ENCODE results near the gene ASXL1. TPM values are rescaled to one million over a fixed set of nuclear protein-coding genes. Genes with fewer than 3 reads are reported as not detected.
A peak's percentile ranks its signal among the peaks of the same experiment; 100 is the strongest.

ASXL1 gene
- total RNA-seq, 4 donors from 2014 or later: 43.5 to 79.8 (median 58.4) TPM

DNA sequence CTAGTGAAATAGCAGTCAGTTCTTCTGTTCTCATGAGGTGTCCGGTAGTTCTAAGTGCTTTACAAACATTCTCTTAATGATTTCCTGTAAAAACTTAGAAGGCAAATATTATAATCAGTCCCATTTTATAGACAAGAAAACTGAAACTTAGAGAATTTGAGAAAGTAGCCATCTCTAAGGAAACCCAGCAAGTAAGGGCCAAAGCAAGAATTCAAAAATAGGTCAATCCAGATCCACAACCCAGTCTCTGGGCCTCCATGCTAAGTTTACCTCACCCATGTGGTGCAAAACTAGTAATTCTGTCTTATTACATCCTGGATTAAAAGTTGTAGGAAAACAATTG is 27.6 kb upstream of the ASXL1 start:
- H3K9me3 ChIP-seq: no peaks in the 10 kb centered on the region
- no peak for ATAC-seq
- peaks cover 0 to 85% of the 10 kb centered on the region in 2 donors for H3K36me3 ChIP-seq
- no peaks in the 10 kb centered on the region for H3K4me1 ChIP-seq
- TF ChIP-seq, protein P1, sequence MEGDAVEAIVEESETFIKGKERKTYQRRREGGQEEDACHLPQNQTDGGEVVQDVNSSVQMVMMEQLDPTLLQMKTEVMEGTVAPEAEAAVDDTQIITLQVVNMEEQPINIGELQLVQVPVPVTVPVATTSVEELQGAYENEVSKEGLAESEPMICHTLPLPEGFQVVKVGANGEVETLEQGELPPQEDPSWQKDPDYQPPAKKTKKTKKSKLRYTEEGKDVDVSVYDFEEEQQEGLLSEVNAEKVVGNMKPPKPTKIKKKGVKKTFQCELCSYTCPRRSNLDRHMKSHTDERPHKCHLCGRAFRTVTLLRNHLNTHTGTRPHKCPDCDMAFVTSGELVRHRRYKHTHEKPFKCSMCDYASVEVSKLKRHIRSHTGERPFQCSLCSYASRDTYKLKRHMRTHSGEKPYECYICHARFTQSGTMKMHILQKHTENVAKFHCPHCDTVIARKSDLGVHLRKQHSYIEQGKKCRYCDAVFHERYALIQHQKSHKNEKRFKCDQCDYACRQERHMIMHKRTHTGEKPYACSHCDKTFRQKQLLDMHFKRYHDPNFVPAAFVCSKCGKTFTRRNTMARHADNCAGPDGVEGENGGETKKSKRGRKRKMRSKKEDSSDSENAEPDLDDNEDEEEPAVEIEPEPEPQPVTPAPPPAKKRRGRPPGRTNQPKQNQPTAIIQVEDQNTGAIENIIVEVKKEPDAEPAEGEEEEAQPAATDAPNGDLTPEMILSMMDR (IDR thresholded peaks at IDR 0.05): no peak
- TF ChIP-seq POLR2A (IDR thresholded peaks at IDR 0.05) (no peak), POLR2AphosphoS5 (IDR thresholded peaks at IDR 0.05) (no peak), EP300 (IDR thresholded peaks at IDR 0.05) (no peak)
- no peaks in the 10 kb centered on the region for H3K27me3 ChIP-seq
- H3K27ac ChIP-seq: no peak overlapping the region
- no peak overlapping the region for H3K4me3 ChIP-seq
- 90% methylated on average over 1 of the region's 1 CpG; no CpG with 5 or more reads in 1 of the 2 donors for WGBS, 2 donors (ENCODE audit: low coverage in 1 of 2)

DNA sequence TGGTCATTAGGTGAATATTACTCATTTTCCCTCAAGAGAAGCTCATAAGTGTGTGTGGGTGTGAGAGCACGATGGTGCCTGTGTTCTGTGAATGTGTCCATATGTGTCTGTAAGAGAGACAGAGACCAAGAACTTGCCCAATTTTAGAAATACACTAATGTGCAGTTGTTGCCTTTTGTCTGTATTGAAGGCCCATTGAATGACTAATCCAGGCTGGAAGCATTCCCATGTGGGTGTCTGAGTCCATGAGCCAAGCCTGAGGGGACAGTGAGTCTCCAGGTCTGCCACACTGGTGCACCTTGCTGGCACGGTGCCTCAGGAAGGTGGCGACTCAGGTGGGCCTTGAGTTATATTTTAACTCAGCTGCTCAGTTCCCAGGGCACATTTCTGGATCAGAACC is 25.5 kb upstream of the ASXL1 start:
- no peak overlapping the region for H3K27ac ChIP-seq
- H3K36me3 ChIP-seq: peaks cover 0 to 66% of the 10 kb centered on the region in 2 donors
- TF ChIP-seq POLR2A (IDR thresholded peaks at IDR 0.05) (no peak), EP300 (IDR thresholded peaks at IDR 0.05) (no peak), POLR2AphosphoS5 (IDR thresholded peaks at IDR 0.05) (no peak)
- TF ChIP-seq, protein P1 (IDR thresholded peaks at IDR 0.05): no peak
- no peak for ATAC-seq
- H3K4me1 ChIP-seq: no peaks in the 10 kb centered on the region
- H3K4me3 ChIP-seq: no peak overlapping the region
- 65 to 81% methylated on average over 2 to 3 of the region's 3 CpGs for WGBS, 2 donors (ENCODE audit: low coverage in 1 of 2)
- no peaks in the 10 kb centered on the region for H3K27me3 ChIP-seq
- no peaks in the 10 kb centered on the region for H3K9me3 ChIP-seq

DNA sequence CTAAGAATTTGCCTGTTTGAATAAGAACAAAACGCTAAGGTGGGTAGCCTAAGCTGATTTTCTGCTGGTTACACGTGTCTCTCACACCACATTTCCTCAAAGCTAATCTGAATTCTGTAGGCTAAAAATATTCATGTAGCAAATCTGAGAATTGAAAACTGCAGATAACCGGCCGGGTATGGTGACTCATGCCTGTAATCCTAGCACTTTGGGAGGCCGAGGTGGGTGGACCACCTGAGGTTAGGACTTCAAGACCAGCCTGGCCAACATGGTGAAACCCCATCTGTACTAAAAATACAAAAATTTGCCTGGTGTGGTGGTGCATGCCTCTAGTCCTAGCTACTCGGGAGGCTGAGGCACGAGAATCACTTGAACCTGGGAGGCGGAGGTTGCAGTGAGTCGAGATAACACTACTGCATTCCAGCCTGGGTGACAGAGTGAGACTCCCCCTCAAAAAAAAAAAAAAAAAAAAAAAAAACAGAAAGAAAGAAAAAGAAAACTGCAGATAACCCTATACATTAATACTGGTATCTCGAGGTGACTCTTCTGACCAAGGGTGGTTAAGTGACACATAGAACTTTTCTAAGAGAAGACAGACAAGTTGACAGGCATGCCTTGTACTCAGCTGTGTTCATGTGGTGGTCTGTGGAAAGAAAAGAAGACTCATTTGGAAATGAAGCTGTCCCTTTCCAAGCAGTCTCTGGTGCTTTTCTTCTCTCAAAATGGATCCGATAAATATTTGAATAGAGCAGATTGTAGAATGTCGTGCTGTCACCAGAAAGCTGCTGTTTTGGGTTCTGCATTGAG is 24.7 kb upstream of the ASXL1 start:
- no peaks in the 10 kb centered on the region for H3K27me3 ChIP-seq
- H3K27ac ChIP-seq: no peak overlapping the region
- ATAC-seq: no peak
- no peak overlapping the region for H3K4me3 ChIP-seq
- peaks cover 0 to 59% of the 10 kb centered on the region in 2 donors for H3K36me3 ChIP-seq
- TF ChIP-seq POLR2A (IDR thresholded peaks at IDR 0.05) (no peak), EP300 (IDR thresholded peaks at IDR 0.05) (no peak), POLR2AphosphoS5 (IDR thresholded peaks at IDR 0.05) (no peak)
- TF ChIP-seq, protein P1 (IDR thresholded peaks at IDR 0.05): no peak
- WGBS, 2 donors (ENCODE audit: low coverage in 1 of 2): 81 to 82% methylated on average over 5 to 7 of the region's 12 CpGs
- no peaks in the 10 kb centered on the region for H3K9me3 ChIP-seq
- no peaks in the 10 kb centered on the region for H3K4me1 ChIP-seq

DNA sequence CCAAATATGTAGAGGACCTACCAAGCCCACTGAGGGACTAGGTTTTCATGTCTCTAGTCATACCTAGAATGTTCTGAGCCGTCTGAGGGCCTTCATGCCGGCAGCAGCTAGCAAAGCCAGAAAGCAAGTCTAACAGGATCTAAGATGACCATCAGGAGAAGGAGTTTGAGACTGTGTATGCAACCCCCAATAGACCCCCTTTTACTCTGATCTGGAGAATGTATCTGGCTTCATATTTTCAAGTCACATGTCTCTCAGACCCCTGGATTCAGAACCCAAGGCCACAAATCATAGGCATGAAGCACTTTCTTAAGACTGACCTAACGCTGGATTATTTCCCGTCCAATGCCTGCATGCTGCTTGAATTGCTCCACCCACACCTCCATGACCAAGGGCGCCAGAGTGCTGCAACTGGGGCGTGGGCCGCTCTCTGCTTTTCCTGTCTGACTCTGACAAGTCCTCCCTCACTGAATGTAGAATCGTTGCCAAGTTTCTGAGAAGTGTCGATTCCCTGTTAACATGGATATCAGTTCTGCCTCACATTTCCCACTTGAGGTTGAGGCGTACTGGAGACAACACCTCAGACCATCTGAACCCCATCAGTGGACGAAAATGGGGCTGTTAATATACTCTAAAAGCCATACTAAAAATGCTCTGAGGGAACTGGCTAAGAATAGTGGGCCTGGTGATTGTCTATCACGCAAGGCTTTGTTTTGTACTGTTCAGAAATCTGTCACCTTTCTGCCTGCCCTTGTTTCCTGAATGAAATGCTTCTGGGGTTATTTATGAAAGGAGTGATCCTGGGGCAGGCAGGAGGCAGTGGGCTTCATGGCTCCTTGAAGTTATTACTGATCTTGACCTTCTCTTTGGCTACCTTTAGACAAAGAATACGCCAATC is 23.9 kb upstream of the ASXL1 start:
- no peaks in the 10 kb centered on the region for H3K4me1 ChIP-seq
- peak; percentile 62 for ATAC-seq
- H3K27ac ChIP-seq: peak overlapping the region in 1 of 4 donors; percentile 40
- no peaks in the 10 kb centered on the region for H3K9me3 ChIP-seq
- H3K36me3 ChIP-seq: peaks cover 0 to 52% of the 10 kb centered on the region in 2 donors
- H3K4me3 ChIP-seq: no peak overlapping the region
- WGBS, 2 donors (ENCODE audit: low coverage in 1 of 2): 80% methylated on average over 5 to 13 of the region's 13 CpGs
- no peaks in the 10 kb centered on the region for H3K27me3 ChIP-seq
- TF ChIP-seq EP300 (IDR thresholded peaks at IDR 0.05): no peak
- TF ChIP-seq POLR2A (IDR thresholded peaks at IDR 0.05): no peak
- TF ChIP-seq, protein P1 (IDR thresholded peaks at IDR 0.05): no peak
- no peak for TF ChIP-seq POLR2AphosphoS5 (IDR thresholded peaks at IDR 0.05)

Measured in gastroesophageal sphincter (tissue), 4 donors.